HAP-1 (cell line): ENCODE measurements around the gene S100Z.
"Not testable (repeated sequence)": the region's sequence is repeated elsewhere in the genome, so short reads cannot be mapped to it uniquely, and the experiment has no call there.

Experiments used
- DNase-seq, 2 experiments: peaks; one replicate each; pipeline ENCODE4 v3.0.0-alpha.2; 2016 to 2020; ENCODE audit warnings: low spot score in 2 of 2
- H3K27me3 ChIP-seq: fragments of 250-450 bp; sonication (Bioruptor Pico); 2 replicates; pipeline ENCODE4 v1.5.1; 2020; ENCODE audit warnings: low read depth, mild to moderate bottlenecking, moderate library complexity
- H3K36me3 ChIP-seq: fragments of 250-450 bp; sonication (Bioruptor Pico); replicated peaks from 2 replicates; pipeline ENCODE4 v1.5.1; 2020; ENCODE audit warnings: mild to moderate bottlenecking
- H3K4me1 ChIP-seq: fragments of 250-450 bp; sonication (Bioruptor Pico); 2 replicates; pipeline ENCODE4 v1.5.1; 2020; ENCODE audit warnings: mild to moderate bottlenecking
- H3K4me3 ChIP-seq: fragments of 250-450 bp; sonication (Bioruptor Pico); 2 replicates; pipeline ENCODE4 v1.5.1; 2020; ENCODE audit warnings: mild to moderate bottlenecking, moderate library complexity
- H3K9me3 ChIP-seq: fragments of 250-450 bp; sonication (Bioruptor Pico); 2 replicates; pipeline ENCODE4 v1.5.1; 2020; ENCODE audit warnings: mild to moderate bottlenecking, moderate library complexity
- in situ Hi-C: fragments of 300-500 bp; cut with MboI; formaldehyde crosslinking; loops from 3 replicates; pipeline ENCODE4 v1.14.3; 2020; ENCODE audit warnings: low sequenced_read_pairs, inconsistent platforms, mixed read lengths

S100Z gene

DNA sequence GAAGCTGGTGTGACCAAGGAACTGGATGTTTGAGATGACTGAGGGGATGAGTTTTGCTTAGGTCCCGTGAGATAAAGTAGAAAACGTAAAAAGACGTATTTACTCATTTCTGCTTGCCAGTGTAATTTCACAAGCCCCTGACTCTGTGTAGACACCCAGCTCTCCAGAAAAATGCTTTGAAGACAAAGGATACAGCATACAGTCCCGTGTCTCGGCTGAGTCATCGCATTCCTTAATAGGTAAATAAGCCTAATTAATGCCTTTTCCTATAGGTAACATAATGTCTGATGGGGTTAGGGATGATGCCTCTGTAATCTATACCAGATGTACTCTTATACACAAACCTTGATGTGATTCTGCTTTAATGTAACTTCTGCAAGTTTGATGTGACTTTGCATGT lies 20.2 kb downstream of the S100Z start:
- H3K36me3 ChIP-seq, result no peaks in the 10 kb centered on the region
- no peaks in the 10 kb centered on the region; the same call in 1 of the 2 replicates for H3K4me1 ChIP-seq
- H3K4me3 ChIP-seq, result no peak overlapping the region
- H3K9me3 ChIP-seq, result no peaks in the 10 kb centered on the region
- in situ Hi-C loops, result no loop called here
- no peaks in the 10 kb centered on the region for H3K27me3 ChIP-seq
- no peak for DNase-seq

DNA sequence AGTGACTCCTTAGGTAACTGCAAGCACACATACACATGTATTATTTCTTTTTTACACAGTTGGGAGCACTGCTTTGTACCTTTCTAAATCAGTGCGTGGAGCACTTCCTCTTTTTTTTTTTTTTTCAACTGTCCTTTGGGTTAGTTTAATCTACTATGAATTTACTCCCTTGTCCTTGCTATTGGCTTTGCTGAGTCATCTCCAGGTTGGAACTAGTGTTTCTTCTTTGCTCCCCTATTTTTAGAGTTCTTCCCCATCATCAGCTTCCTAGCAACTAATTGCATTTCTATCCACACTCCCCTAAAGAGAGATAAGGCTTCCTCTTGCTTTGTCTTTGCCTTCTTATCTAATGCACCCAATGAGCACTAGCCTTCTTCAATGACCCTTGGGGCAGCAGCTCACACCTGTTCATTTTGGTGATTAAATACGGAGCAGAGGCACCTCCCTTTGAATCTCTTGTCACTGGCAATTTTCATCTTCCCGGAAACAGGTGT lies 24.3 kb downstream of the S100Z start:
- no peak for DNase-seq
- H3K4me3 ChIP-seq, result no peak overlapping the region
- H3K4me1 ChIP-seq, result no peaks in the 10 kb centered on the region
- H3K27me3 ChIP-seq, result no peaks in the 10 kb centered on the region
- no peaks in the 10 kb centered on the region for H3K36me3 ChIP-seq
- in situ Hi-C loops, result no loop called here
- no peaks in the 10 kb centered on the region for H3K9me3 ChIP-seq

DNA sequence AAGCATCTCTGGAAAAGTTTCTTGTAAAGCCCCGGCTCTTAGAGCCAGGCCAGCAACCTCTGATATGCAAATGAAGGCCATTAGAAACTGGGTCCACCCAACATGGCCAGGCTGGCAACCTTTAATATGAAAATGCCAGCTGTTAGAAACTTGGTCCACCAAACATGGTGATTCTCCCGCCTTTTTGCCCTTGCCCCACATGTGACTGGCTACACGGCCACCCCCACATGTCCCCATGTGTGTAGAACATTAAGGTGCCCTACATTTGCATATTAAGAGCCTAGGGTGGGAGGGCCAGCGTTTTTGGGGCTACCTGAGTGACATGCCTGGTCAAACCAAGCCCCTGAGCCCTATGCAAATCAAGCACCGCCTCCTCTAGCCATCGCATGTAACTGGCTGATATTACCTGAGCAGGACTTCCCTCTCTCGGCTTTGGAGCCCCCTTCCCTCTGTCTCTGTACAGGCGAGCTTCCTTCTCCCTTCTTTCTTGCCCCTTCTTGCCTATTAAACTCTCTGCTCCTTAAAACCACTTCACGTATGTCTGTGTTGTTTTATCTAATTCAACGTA lies 39.0 kb downstream of the S100Z start:
- in situ Hi-C loops, result no loop called here
- DNase-seq, result no peak
- no peaks in the 10 kb centered on the region for H3K36me3 ChIP-seq
- no peaks in the 10 kb centered on the region; the same call in 1 of the 2 replicates for H3K27me3 ChIP-seq
- H3K9me3 ChIP-seq, result no peaks in the 10 kb centered on the region
- no peak overlapping the region for H3K4me3 ChIP-seq
- H3K4me1 ChIP-seq, result no peaks in the 10 kb centered on the region

DNA sequence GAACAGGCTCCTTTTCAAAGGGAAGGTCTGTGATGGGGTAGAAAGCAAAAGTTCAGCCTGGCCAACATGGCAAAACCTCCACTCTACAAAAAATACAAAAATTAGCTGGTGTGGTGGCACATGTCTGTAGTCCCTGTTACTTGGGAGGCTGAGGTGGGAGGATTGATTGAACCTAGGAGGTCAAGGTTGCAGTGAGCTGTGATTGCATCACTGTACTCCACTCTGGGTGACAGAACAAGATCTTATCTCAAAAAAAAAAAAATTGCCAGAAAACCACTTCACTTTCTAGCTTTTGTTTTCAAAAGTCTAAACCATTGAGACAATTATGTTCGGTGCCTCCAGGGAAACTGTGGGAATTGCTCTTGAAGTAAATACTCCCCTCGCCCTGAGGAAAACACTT lies 43.5 kb downstream of the S100Z start:
- Histone ChIP-seq H3K36me3 (no peaks in the 10 kb centered on the region), H3K27me3 (no peaks in the 10 kb centered on the region; the same call in 1 of the 2 replicates), H3K4me1 (no peaks in the 10 kb centered on the region), H3K9me3 (no peaks in the 10 kb centered on the region; the same call in 1 of the 2 replicates), H3K4me3 (no peak overlapping the region)
- in situ Hi-C loops, result no loop called here
- no peak for DNase-seq

DNA sequence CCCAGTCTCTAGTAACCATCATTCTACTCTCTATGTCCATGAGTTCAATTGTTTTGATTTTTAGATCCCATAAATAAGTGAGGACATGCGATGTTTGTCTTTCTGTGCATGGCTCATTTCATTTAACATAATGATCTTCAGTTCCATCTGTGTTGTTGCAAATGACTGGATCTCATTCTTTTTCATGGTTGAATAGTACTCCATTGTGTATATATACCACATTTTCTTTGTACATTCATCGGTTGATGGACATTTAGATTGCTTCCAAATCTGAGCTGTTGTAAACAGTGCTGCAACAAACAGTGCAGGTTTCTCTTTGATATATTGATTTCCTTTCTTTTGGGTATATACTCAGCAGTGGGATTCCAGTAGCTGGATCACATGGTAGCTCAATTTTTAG lies 46.4 kb downstream of the S100Z start:
- in situ Hi-C loops, result no loop called here
- DNase-seq, result no peak

DNA sequence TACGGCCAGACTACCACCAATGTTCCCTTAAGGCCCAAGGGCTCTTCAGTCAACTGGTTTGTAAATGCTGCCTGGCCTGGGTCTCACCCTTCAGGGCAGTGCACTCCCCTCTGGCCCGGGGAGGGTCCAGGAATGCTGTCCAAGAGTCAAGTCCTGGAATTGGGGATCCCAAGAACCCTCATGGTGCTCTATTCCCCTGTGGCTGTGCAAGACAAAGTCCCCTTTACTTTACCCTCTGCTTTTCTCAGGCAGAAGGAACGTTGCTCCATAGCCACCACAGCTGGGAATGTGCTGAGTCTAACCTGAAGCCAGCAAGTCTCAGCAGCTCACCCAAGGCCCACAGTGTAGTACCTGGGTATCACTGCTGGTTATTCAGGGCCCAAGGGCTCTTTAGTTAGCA lies 51.7 kb downstream of the S100Z start:
- Histone ChIP-seq H3K27me3 (0 out of 2 replicates have a peak, but pooled peaks cover 3% of the 10 kb centered on the region), H3K4me1 (no peaks in the 10 kb centered on the region), H3K4me3 (no peak overlapping the region), H3K9me3 (no peaks in the 10 kb centered on the region; the same call in 1 of the 2 replicates), H3K36me3 (no peaks in the 10 kb centered on the region)
- in situ Hi-C loops, result no loop called here
- no peak for DNase-seq

More for the DNA sequence above, 46.4 kb downstream of the S100Z start:
- Histone ChIP-seq H3K4me3 (no peak overlapping the region), H3K36me3 (no peaks in the 10 kb centered on the region), H3K9me3 (no peaks in the 10 kb centered on the region; the same call in 1 of the 2 replicates), H3K27me3 (peaks cover 3% of the 10 kb centered on the region; the same call in 1 of the 2 replicates), H3K4me1 (no peaks in the 10 kb centered on the region)

DNA sequence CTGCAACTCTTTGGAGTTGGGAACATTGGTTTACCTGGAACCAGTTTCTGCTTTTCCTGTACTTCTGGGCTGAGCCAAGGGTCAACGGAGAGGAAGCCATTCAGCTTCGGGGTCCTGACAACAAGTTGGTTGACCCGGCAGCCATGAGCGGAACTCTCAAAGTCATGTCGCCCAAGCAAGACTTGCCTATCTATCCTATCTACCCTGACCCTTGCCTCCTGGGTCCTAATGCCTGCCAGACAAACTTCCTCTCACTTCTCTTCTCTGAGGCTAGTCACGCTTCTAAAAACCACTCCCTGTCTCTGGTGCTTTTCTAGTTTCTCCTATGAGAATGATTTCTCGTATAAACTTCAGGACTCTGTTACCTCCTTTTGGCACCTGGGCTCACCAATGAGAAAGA lies 58.4 kb downstream of the S100Z start:
- in situ Hi-C loops, result no loop called here
- no peak overlapping the region for H3K4me3 ChIP-seq
- no peaks in the 10 kb centered on the region for H3K27me3 ChIP-seq
- no peak for DNase-seq
- H3K4me1 ChIP-seq, result no peaks in the 10 kb centered on the region
- H3K9me3 ChIP-seq, result no peaks in the 10 kb centered on the region
- H3K36me3 ChIP-seq, result no peaks in the 10 kb centered on the region

DNA sequence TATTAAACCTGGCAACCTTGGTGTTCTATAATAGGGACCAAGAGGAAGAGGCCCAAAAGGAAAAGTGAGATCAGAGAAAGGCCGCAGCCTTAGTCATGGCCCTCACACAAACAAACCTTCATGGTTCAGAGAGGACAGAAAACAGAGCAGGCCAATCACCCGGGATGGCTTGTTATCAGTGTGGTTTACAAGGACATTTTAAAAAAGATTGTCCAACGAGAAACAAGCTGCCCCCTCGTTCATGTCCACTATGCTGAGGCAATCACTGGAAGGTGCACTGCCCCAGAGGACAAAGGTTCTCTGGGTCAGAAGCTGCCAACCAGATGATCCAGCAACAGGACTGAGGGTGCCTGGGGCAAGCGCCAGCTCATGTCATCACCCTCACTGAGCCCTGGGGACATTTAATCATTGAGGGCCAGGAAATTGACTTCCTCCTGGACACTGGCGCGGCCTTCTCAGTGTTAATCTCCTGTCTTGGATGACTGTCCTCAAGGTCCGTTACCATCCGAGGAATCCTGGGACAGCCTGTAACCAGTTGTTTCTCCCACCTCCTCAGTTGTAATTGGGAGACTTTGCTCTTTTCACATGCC lies 60.6 kb downstream of the S100Z start:
- H3K27me3 ChIP-seq, DNase-seq, H3K9me3 ChIP-seq, in situ Hi-C loops, H3K36me3 ChIP-seq, H3K4me3 ChIP-seq, H3K4me1 ChIP-seq: not testable (repeated sequence)

DNA sequence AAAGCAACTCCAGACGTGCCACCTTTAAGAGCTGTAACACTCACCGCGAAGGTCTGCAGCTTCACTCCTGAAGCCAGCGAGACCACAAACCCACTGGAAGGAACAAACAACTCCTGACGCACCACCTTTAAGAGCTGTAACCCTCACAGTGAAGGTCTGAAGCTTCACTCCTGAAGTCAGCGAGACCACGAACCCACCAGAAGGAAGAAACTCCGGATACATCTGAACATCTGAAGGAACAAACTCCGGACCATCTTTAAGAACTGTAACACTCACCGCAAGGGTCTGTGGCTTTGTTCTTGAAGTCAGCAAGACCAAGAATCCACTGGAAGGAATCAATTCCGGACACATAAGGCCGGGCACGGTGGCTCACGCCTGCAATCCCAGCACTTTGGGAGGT lies 64.9 kb downstream of the S100Z start:
- not testable (repeated sequence) for H3K36me3 ChIP-seq

DNA sequence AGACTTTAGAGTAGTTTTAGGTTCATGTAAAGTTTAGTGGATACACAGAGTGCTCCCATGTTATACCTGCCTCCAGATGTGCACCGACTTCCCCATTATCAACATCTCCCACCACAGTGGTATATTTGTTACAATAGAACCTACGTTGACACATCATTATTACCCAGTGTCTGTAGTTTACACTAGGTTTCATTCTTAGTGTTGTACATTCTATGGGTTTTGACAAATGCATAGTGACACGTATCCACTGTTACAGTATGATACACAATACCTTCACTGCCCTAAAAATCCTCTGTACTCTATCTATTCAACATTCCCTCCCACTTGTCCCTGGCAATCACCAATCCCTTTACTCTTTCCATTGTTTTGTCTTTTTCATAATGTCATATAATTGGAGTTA lies 68.7 kb downstream of the S100Z start:
- no peak for DNase-seq
- Histone ChIP-seq H3K9me3 (no peaks in the 10 kb centered on the region), H3K4me3 (no peak overlapping the region), H3K36me3 (no peaks in the 10 kb centered on the region), H3K4me1 (no peaks in the 10 kb centered on the region), H3K27me3 (peaks cover 3% of the 10 kb centered on the region; the same call in 1 of the 2 replicates)
- in situ Hi-C loops, result no loop called here

More for the DNA sequence above, 64.9 kb downstream of the S100Z start:
- in situ Hi-C loops, DNase-seq, H3K4me1 ChIP-seq, H3K27me3 ChIP-seq, H3K9me3 ChIP-seq, H3K4me3 ChIP-seq: not testable (repeated sequence)

DNA sequence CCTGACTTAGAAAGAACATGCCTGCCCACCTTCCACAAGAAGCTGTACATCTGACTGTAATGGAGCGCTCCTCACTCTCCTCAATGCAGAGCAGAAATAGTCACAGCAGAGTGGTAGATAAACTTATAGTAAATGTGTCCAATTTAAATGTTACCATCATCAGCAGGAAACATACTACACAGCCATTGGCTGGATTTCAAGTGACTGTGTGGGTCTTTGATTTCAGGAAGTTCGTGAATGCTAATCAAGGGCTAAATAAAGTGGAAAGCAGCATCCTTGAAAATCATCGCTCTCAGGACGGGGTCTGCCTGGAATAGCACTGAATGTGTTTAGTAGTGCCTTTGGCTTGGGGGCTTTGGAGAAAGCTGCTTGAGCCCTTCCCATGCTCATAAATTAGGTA lies 70.7 kb downstream of the S100Z start:
- no peak for DNase-seq
- in situ Hi-C loops, result no loop called here
- Histone ChIP-seq H3K4me1 (no peaks in the 10 kb centered on the region), H3K27me3 (peaks cover 3% of the 10 kb centered on the region; the same call in 1 of the 2 replicates), H3K4me3 (no peak overlapping the region), H3K36me3 (no peaks in the 10 kb centered on the region), H3K9me3 (no peaks in the 10 kb centered on the region)

DNA sequence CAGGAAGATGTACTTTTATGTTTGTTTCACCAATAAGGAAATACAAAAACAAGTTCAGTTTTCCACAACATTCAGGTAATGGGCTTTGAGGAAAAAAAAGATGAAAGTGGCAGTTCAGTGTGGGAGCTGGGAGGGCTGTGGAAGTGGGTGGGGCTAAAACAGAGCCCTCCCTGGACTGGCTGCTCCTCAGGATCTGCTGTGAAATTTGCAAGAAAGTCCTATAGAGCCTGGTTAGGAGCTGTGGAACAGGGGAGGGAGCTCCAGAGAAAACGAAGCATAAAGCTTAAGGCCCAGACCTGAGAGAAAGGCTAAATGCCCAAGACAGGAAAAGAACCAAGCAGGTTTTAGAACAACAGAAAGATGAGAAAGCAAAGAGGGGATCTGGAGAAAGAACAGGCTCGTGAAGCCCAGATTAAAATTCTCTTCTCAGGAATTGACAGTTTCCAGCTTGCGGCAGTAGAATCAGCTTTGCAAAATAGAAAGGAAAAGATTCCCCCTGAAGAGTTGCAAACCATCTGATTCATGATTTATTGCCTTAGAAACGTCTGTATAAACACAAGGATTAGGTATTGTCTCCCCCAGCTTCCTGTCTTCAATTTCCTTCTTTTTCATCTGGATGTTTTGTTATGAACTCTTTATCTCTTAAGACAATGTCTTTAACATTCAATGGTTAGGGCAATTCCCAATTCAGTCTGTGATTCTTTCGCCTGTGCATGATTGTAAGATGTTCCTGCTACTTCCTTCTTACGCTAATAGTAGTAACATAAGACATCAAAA lies 76.7 kb downstream of the S100Z start:
- DNase-seq, result no peak
- H3K4me3 ChIP-seq, result no peak overlapping the region
- no peaks in the 10 kb centered on the region for H3K36me3 ChIP-seq
- no peaks in the 10 kb centered on the region for H3K9me3 ChIP-seq
- H3K4me1 ChIP-seq, result no peaks in the 10 kb centered on the region
- in situ Hi-C loops, result no loop called here
- no peaks in the 10 kb centered on the region for H3K27me3 ChIP-seq

DNA sequence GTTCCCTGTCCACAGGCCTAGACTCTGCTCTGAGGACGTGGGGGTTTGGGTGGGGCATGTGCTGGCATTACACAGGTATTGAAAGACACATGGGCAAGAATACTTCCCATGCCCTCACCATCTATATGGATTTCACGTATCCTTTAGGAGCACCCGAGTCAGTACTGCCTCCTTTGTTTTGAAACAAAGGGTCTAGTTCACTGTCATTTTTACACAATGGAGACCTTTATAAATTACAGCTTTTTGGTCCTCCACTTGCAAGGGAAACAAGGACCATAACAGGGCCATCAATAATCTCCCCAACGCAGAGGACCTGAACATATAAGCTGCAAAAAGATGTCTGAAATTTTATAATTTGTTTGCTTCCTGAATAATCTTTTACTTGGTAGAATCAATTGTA lies 78.1 kb downstream of the S100Z start:
- no peak overlapping the region for H3K4me3 ChIP-seq
- no peaks in the 10 kb centered on the region for H3K36me3 ChIP-seq
- H3K27me3 ChIP-seq, result no peaks in the 10 kb centered on the region
- H3K4me1 ChIP-seq, result no peaks in the 10 kb centered on the region
- in situ Hi-C loops, result no loop called here
- no peaks in the 10 kb centered on the region for H3K9me3 ChIP-seq
- DNase-seq, result no peak

DNA sequence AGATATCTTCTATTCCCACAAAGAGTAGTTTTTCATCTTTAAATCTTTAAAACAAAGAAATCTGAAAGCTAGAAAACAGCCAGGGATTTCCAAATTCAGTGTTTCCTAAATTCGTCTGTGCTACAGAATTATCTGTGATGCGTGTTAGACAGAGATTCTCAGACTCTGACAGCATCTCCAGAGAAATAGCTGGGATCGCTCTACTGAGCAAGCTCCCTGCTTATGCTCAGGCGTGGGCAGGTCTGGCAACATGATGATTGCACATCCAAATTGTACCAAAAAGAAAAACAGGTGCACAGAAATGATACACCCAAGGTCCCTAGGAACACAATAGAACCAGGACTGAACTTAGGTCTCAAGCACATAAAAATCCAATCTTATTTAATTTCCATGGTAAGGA lies 80.3 kb downstream of the S100Z start:
- in situ Hi-C loops, result no loop called here
- H3K4me3 ChIP-seq, result no peak overlapping the region
- peaks cover 14% of the 10 kb centered on the region for H3K4me1 ChIP-seq
- no peak for DNase-seq
- H3K36me3 ChIP-seq, result no peaks in the 10 kb centered on the region
- no peaks in the 10 kb centered on the region for H3K27me3 ChIP-seq
- 0 out of 2 replicates have a peak, but pooled peaks cover 2% of the 10 kb centered on the region for H3K9me3 ChIP-seq
